Effector memory CD8-positive, alpha-beta T cell (primary cell): ENCODE measurements around the gene SIPA1.

ENCODE experiments used
- ATAC-seq: fragments of 150-1000 bp; cut with Tn5 transposase; replicated peaks from 2 replicates; pipeline ENCODE4 v1.10.0; 2021; ENCODE audit warnings: mild to moderate bottlenecking, moderate library complexity
- DNase-seq, 3 experiments: peaks; one replicate each; pipeline ENCODE4 v3.0.0; 2021
- H3K27ac Mint-ChIP-seq, 2 donors: one replicate each; pipeline ENCODE4 v1.8.0; 2022; ENCODE audit warnings: mild to moderate bottlenecking in 2 of 2, mixed read lengths in 2 of 2, moderate library complexity in 2 of 2
- H3K27me3 Mint-ChIP-seq, 2 donors: one replicate each; pipeline ENCODE4 v1.8.0; 2022; ENCODE audit warnings: mixed read lengths in 2 of 2
- H3K36me3 Mint-ChIP-seq: one replicate; pipeline ENCODE4 v1.8.0; 2022; ENCODE audit warnings: mild to moderate bottlenecking, moderate library complexity, mixed read lengths; ENCODE audit not compliant: insufficient read depth
- H3K4me1 Mint-ChIP-seq, 2 donors: one replicate each; pipeline ENCODE4 v1.8.0; 2022; ENCODE audit warnings: low read depth in 2 of 2, mixed read lengths in 2 of 2
- H3K4me3 Mint-ChIP-seq, 2 donors: one replicate each; pipeline ENCODE4 v1.8.0; 2022; ENCODE audit warnings: mild to moderate bottlenecking in 2 of 2, mixed read lengths in 2 of 2, moderate library complexity in 2 of 2
- H3K9me3 Mint-ChIP-seq, 2 donors: one replicate each; pipeline ENCODE4 v1.8.0; 2022; ENCODE audit warnings: mixed read lengths in 2 of 2

The SIPA1 gene

DNA sequence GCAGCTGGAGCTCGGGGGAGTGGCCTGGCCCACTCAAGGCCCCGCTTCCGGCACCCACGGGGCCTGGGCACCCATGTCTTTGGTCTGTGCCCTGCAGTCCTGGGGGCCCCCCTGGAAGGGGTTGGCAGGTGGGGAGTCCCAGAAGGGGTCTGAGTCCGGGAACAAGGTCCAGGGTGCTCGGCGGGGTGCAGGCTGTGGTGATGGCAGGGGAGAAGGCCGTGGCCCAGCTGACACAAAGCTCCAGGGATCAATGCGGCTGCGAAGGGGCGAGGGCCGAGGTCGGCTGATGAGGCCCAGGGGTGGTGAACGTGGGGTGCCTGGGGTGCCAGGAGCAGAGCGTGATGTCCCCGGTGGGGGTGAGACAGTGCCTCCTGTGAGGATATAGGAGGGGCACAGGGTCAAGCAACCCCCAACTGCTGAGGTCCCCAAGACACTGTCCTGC, 39.6 kb upstream of the SIPA1 start:
- ATAC-seq (no peak), DNase-seq (no peak)
- Mint-ChIP-seq H3K4me3 (no peak overlapping the region), H3K9me3 (no peaks in the 10 kb centered on the region), H3K27ac (no peak overlapping the region), H3K36me3 (peaks cover 31% of the 10 kb centered on the region), H3K4me1 (peaks cover 10 to 11% of the 10 kb centered on the region in 2 donors), H3K27me3 (no peaks in the 10 kb centered on the region)

GRCh38 chr11:65599216-65599954, 38.5 kb upstream of the SIPA1 start:
- peak overlapping the region in 1 of 2 donors; percentile 38 for H3K27ac Mint-ChIP-seq
- peaks cover 29% of the 10 kb centered on the region for H3K36me3 Mint-ChIP-seq
- no peaks in the 10 kb centered on the region for H3K27me3 Mint-ChIP-seq
- DNase-seq (no peak), ATAC-seq (no peak)
- peaks cover 10% of the 10 kb centered on the region in 2 donors for H3K4me1 Mint-ChIP-seq
- no peaks in the 10 kb centered on the region for H3K9me3 Mint-ChIP-seq
- H3K4me3 Mint-ChIP-seq = no peak overlapping the region

DNA sequence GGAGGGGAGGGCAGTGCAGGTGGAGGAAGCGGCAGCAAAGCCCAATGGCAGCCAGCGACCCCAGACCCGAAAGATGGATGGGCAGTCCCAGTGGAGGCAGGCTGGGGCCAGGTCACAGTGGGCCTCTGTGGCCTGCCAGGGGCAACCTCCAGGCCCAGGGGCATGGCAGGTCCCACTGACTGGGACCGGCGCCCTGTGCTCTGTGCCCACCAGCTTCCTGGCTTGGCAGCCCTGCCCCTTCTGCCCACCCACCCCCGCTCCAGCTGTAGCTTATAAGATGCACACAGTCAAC, 38.0 kb upstream of the SIPA1 start:
- DNase-seq = no peak
- no peaks in the 10 kb centered on the region for H3K9me3 Mint-ChIP-seq
- peaks cover 29% of the 10 kb centered on the region for H3K36me3 Mint-ChIP-seq
- no peak overlapping the region for H3K4me3 Mint-ChIP-seq
- no peak for ATAC-seq
- H3K27ac Mint-ChIP-seq = no peak overlapping the region
- H3K4me1 Mint-ChIP-seq = peaks cover 8 to 9% of the 10 kb centered on the region in 2 donors
- H3K27me3 Mint-ChIP-seq = no peaks in the 10 kb centered on the region

DNA sequence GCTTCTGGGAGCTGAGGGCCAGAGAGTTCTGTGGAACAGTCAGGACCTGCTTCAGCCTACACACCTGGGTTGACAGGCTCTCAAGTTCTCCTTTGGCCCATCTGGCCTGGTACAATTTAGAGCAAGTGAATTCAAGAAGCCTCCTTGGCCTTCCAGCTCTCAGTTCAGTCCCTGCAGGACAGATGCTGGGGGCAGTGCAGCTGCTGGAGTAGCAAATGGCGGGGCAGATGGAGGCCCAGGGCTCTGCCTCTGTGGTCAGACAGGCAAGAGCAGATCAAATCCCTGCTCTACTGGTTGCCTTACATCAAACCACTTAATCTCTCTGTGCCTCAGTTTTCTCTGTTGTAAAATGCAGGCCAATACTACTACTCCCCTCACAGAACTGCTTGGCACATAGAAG, 33.6 kb upstream of the SIPA1 start:
- peak overlapping the region in 1 of 2 donors; percentile 55 for H3K27ac Mint-ChIP-seq
- H3K9me3 Mint-ChIP-seq = no peaks in the 10 kb centered on the region
- peaks cover 0 to 6% of the 10 kb centered on the region in 2 donors for H3K4me1 Mint-ChIP-seq
- DNase-seq (no peak), ATAC-seq (no peak)
- peaks cover 48% of the 10 kb centered on the region for H3K36me3 Mint-ChIP-seq
- H3K4me3 Mint-ChIP-seq = no peak overlapping the region
- H3K27me3 Mint-ChIP-seq = no peaks in the 10 kb centered on the region

- no peak overlapping the region for H3K27ac Mint-ChIP-seq
- H3K4me1 Mint-ChIP-seq = peaks cover 19 to 25% of the 10 kb centered on the region in 2 donors
- no peaks in the 10 kb centered on the region for H3K27me3 Mint-ChIP-seq
- ATAC-seq (peak; percentile 67), DNase-seq (no peak)
- no peaks in the 10 kb centered on the region for H3K9me3 Mint-ChIP-seq
- H3K4me3 Mint-ChIP-seq = no peak overlapping the region
- H3K36me3 Mint-ChIP-seq = peaks cover 45% of the 10 kb centered on the region
Measured at GRCh38 chr11:65606876-65607613, 30.9 kb upstream of the SIPA1 start.

DNA sequence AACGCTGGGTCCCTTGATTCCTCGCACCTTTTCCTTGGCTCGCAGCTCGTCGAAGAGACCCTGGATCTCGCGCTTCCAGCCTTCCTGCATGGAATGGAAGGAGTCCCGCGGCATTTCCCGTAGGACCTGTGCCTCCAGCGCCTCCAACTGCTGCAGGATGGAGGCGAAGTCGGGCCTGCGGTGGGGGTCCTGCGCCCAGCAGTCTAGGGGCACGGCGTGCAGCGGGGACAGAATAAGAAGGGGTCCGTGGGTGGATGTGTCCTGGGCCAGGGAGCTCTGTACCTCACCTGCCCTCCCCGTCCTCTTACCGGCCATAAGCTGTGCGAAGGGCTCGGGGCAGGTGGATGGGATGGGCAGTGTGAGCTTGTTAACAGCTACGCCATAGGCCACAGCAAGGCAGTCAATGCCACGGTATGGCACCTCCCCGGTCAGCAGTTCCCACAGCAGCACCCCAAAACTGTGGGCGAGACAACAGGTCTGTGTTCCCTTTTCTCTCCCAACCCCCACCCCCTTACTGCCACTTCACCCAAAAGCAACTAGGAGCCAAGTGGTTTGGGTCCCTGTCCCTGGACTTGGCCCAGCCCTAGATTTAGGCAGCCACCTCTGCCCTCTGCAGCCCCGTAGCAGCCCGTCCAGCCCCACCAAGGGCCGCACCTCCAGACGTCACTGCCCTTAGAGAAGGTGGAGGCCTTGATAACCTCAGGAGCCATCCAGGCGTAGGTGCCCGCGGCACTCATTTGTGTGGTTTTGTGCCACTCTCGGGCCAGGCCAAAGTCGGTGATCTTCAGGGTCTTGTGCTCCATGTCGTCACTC, 30.1 kb upstream of the SIPA1 start:
- Mint-ChIP-seq H3K36me3 (peaks cover 44% of the 10 kb centered on the region), H3K9me3 (no peaks in the 10 kb centered on the region), H3K27ac (no peak overlapping the region), H3K4me3 (no peak overlapping the region), H3K27me3 (no peaks in the 10 kb centered on the region), H3K4me1 (peaks cover 26 to 33% of the 10 kb centered on the region in 2 donors)
- no peak for ATAC-seq
- DNase-seq = no peak

- Mint-ChIP-seq H3K36me3 (peaks cover 50% of the 10 kb centered on the region), H3K27ac (peak overlapping the region; percentile 87 to 97), H3K9me3 (no peaks in the 10 kb centered on the region), H3K4me3 (no peak overlapping the region), H3K4me1 (peaks cover 35% of the 10 kb centered on the region in 2 donors), H3K27me3 (no peaks in the 10 kb centered on the region)
- DNase-seq (no peak), ATAC-seq (no peak)
Measured at GRCh38 chr11:65609229-65609628, 28.7 kb upstream of the SIPA1 start.

GRCh38 chr11:65609665-65610064, 28.2 kb upstream of the SIPA1 start:
- peak overlapping the region; percentile 45 to 49 for H3K4me3 Mint-ChIP-seq
- peak overlapping the region; percentile 88 to 97 for H3K27ac Mint-ChIP-seq
- DNase-seq (no peak), ATAC-seq (no peak)
- H3K36me3 Mint-ChIP-seq = peaks cover 55% of the 10 kb centered on the region
- no peaks in the 10 kb centered on the region for H3K9me3 Mint-ChIP-seq
- no peaks in the 10 kb centered on the region for H3K27me3 Mint-ChIP-seq
- peaks cover 35 to 39% of the 10 kb centered on the region in 2 donors for H3K4me1 Mint-ChIP-seq

GRCh38 chr11:65610404-65610803, 27.5 kb upstream of the SIPA1 start:
- ATAC-seq = no peak
- no peak for DNase-seq
- H3K27me3 Mint-ChIP-seq = no peaks in the 10 kb centered on the region
- no peaks in the 10 kb centered on the region for H3K9me3 Mint-ChIP-seq
- H3K36me3 Mint-ChIP-seq = peaks cover 61% of the 10 kb centered on the region
- H3K4me1 Mint-ChIP-seq = peaks cover 37 to 40% of the 10 kb centered on the region in 2 donors
- H3K4me3 Mint-ChIP-seq = peak overlapping the region; percentile 45 to 96
- peak overlapping the region; percentile 88 to 97 for H3K27ac Mint-ChIP-seq

DNA sequence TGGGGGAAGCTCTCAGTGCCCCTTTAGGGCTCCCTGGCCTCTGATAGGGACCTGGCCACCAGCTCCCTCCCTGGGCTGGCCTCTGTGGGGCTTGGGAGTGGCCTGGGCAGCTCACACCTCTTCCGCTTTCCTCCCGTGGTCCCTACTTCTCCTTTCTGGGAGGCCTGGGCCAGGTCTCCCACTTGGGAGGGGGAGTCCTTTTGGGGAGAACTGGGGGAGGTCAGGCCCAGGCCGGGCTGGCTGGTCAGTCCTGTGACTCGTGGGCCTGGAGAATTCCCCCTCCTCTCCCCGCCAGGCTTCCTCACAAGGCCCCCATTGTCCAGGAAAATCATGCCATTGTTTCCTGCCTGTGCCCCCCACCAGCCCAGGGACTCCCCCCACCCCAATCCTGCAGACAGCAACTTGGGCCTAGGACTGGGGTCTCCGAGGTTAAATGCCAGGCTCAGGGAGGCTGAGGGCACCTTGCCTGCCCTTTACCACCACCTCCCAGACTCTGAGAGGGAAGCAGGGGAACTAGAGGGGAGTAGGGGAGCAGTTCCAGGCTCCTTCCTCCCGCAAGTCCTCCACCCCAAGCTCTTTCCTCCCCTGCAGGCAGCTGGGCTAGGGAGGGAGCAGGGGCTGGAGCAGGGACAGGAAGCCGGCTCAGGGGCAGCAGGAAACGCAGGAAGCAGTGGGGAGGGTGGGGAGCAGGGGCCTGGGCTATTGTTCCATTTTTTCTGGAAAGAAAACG, 26.7 kb upstream of the SIPA1 start:
- H3K27me3 Mint-ChIP-seq = no peaks in the 10 kb centered on the region
- peaks cover 58% of the 10 kb centered on the region for H3K36me3 Mint-ChIP-seq
- H3K9me3 Mint-ChIP-seq = no peaks in the 10 kb centered on the region
- H3K4me3 Mint-ChIP-seq = peak overlapping the region; percentile 20 to 96
- H3K4me1 Mint-ChIP-seq = peaks cover 37 to 41% of the 10 kb centered on the region in 2 donors
- H3K27ac Mint-ChIP-seq = peak overlapping the region; percentile 88 to 97
- ATAC-seq = no peak
- no peak for DNase-seq

GRCh38 chr11:65611758-65612603, 25.9 kb upstream of the SIPA1 start:
- Mint-ChIP-seq H3K27me3 (no peaks in the 10 kb centered on the region), H3K36me3 (peaks cover 57% of the 10 kb centered on the region), H3K4me1 (peaks cover 45 to 49% of the 10 kb centered on the region in 2 donors), H3K9me3 (no peaks in the 10 kb centered on the region), H3K4me3 (peak overlapping the region; percentile 94 to 96), H3K27ac (peak overlapping the region; percentile 88 to 97)
- no peak for DNase-seq
- no peak for ATAC-seq

DNA sequence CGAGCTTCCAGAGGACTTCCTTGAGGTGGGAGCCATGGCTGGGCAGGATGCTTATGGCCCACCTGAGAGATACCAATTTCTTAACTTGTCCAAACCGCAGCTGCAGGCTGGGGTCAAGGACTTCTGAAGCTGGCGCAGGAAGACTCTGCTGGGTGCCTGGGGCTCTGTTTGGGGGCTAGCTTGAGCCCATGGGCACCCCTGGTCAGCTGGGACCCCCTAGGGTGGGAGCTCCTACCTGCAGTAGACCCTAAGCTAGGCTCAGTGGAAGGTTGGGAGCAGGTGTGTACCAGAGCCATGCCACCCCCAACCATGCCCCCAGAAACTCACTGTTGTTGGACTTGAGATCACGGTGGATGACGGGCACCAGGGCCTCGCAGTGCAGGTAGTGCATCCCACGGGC, 25.2 kb upstream of the SIPA1 start:
- ATAC-seq (no peak), DNase-seq (no peak)
- Mint-ChIP-seq H3K27me3 (no peaks in the 10 kb centered on the region), H3K9me3 (no peaks in the 10 kb centered on the region), H3K4me1 (peaks cover 45 to 49% of the 10 kb centered on the region in 2 donors), H3K36me3 (peaks cover 53% of the 10 kb centered on the region), H3K27ac (peak overlapping the region; percentile 95 to 97), H3K4me3 (peak overlapping the region; percentile 94 to 96)
